GM12891 (cell line): ENCODE results near the gene SLC2A9.

ENCODE experiments used
- POLR2A ChIP-seq: IDR thresholded peaks from 2 replicates; pipeline ENCODE4 v1.6.1; 2011; ENCODE audit warnings: low read depth, low read length, control low read depth
- SPI1 ChIP-seq: IDR thresholded peaks from 2 replicates; pipeline ENCODE4 v1.6.1; 2011; ENCODE audit warnings: low read depth, low read length, control low read depth

GRCh38 chr4:9861561-9861960 lies 159.7 kb downstream of the SLC2A9 start:
- TF ChIP-seq SPI1 (no peak), POLR2A (no peak)
